GM18511 (cell line): Measurements from ENCODE around the gene SLC38A9.
"Not testable (repeated sequence)": the region's sequence is repeated elsewhere in the genome, so short reads cannot be mapped to it uniquely, and the experiment has no call there.

Source experiments
- ATAC-seq: cut with Tn5 transposase; IDR thresholded peaks from one replicate; pipeline ENCODE4 v1.9.1; 2021; ENCODE audit warnings: mild to moderate bottlenecking, moderate library complexity; ENCODE audit not compliant: unreplicated experiment

Gene SLC38A9

GRCh38 chr5:55618318-55618717 is 93.8 kb downstream of the SLC38A9 start:
- no peak for ATAC-seq

DNA sequence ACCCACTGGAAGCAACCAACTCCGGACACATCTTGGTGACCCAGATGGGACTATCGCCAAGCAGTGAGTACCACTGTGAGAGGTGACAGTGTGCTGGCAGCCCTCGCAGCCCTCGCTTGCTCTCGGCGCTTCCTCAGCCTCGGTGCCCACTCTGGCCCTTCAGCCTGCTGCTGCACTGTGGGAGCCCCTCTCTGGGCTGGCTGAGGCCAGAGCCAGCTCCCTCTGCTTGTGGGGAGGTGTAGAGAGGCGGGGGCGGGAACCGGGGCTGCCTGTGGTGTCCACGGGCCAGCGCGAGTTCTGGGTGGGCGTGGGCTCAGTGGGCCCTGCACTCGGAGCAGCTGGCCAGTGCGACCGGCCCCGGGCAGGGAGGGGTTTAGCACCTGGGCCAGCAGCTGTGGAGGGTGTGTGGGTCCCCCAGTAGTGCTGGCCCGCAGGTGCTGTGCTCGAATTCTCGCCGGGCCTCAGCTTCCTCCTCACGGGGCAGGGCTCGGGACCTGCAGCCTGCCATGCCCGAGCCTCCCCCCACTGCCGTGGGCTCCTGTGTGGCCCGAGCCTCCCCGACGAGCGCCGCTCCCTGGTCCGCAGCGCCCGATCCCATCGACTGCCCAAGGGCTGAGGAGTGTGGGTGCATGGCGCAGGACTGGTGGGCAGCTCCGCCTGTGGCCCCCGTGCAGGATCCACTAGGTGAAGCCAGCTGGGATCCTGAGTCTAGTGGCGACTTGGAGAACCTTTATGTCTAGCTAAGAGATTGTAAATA is 98.8 kb downstream of the SLC38A9 start:
- ATAC-seq = no peak

DNA sequence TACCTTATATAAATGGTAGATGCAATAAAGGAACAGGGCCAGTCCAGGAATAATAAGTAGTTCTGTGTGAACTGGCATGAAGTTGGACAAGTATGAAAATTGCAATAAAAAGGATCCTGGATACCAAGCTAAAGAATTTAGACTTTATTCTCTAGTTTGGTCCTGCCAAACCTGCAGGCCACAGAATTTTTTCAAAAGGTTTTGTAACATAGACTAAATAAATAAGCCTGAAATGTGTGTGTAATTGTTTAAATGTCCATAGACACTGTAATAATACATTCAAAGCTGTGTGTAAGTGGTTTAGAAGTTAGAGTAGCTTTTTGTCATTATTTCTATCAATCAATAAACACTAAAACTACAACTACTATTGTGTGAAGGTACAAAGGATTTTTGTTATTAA is 101.6 kb downstream of the SLC38A9 start:
- ATAC-seq = no peak

DNA sequence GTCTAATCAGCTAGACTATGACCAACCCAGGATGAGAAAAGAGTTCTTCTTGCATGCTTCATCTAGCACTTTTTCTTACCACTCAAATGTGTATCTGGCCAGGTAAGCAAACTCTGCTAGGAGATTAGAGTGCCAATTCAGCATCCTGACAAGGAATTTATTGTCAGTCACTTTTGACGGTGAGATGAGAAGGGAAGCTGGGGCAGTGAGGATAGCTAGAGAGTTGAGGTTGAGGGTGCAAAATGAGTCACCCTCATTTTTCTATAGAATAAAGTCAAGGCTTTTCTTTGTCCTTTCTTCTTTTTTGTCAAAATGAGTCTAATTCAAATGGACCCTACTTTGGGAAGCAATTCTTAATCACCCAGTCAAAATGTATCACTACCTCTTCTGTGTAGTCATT is 102.7 kb downstream of the SLC38A9 start:
- ATAC-seq = no peak

DNA sequence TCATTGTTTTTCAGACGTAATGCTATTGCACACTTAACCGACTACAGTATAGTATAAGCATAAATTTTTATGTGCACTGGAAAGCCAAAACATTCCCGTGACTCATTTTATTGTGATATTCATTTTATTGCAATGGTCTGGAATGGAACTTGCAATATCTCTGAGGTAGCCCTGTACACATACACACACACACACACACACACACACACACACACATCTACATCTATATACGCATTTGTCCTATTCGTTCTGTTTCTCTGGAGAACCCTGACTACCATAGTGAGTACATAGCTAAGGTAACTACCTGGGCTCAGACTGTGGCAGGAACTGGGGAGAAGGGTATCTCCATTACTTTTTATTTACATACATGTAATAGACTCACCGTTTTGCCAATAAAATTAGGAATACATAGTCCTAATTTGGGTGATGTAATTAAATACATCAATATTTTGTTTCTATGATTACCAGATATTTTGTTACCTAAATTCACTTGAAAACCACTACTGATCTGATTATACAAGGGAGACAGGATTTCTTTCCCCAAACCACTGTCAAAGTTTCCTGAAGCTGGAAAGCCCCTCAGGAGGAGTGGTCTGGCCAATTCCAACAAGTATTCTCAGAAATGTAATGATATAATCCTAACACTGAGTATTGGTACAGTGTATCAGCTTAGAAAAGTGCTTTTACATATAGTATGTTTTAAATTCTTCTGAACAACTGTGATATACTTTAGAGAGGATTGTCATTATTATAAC is 103.4 kb downstream of the SLC38A9 start:
- ATAC-seq = no peak

DNA sequence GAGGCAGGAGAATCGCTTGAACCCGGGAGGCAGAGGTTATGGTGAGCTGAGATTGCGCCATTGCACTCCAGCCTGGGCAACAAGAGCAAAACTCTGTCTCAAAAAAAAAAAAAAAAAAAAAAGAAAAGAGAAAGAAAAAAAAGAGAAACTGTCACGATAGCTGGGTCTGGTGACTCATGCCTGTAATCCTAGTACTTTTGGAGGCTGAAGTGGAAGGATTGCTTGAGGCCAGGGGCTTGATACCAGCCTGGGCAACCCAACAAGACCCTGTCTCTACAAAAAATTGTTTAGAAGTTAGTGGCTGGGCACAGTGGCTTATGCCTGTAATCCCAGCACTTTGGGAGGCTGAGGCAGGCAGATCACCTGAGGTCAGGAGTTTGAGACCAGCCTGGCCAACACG is 104.8 kb downstream of the SLC38A9 start:
- not testable (repeated sequence) for ATAC-seq

- ATAC-seq = no peak
Observed at GRCh38 chr5:55604611-55605067, 107.5 kb downstream of the SLC38A9 start.

DNA sequence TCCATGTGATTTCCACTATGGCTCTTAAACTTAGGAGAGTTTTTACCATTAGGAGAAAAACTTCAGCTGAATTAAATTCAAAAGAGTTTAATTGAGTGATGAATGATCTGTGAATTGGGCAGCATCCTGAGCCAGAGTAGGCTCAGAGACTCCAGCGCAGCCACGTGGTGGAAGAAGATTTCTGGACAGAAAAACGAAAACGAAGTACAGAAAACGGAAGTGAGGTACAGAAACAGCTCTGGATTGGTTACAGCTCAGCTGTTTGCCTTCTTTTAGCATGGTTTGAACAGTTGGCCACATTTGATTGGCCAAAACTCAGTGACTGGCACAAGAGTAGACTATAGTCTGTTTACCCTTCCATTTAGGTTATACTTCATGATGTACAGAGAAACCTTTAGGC is 108.2 kb downstream of the SLC38A9 start:
- ATAC-seq = no peak

DNA sequence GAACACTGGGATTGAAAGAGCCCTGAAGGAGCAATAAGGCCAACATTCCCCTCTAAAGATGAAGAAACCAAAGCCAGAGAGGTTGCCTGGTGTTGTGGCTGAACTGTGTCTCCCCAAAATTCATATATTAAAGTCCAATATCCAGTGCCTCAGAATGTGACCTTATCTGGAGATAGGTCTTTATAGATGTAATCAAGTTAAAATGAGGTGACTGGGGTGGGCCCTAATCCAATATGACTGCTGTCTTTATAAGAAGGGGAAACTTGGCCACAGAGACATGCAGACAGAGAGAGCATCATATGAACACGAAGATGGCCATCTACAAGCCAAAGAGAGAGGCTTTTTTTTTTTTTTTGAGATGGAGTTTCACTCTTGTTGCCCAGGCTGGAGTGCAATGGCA is 110.5 kb downstream of the SLC38A9 start:
- no peak for ATAC-seq

DNA sequence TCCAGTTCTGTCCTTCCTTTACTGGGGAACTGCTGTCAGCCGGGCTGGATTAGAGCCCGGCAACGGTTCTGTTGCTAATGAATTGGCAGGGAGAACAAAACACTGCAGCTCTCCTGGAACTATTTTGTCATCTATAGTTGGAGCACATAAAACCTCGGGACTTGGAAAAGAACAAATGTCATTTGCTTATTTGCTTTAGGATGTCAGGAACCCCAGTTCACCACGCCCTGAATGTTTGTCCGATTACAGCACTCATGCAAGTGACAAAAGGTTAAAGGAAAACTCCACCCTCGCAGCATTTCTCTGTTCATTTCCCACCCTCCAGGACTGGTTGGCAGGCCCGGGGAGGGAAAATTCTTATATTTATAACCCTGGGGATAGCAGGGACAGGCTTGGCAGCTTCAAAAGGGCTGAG is 110.9 kb downstream of the SLC38A9 start:
- no peak for ATAC-seq

DNA sequence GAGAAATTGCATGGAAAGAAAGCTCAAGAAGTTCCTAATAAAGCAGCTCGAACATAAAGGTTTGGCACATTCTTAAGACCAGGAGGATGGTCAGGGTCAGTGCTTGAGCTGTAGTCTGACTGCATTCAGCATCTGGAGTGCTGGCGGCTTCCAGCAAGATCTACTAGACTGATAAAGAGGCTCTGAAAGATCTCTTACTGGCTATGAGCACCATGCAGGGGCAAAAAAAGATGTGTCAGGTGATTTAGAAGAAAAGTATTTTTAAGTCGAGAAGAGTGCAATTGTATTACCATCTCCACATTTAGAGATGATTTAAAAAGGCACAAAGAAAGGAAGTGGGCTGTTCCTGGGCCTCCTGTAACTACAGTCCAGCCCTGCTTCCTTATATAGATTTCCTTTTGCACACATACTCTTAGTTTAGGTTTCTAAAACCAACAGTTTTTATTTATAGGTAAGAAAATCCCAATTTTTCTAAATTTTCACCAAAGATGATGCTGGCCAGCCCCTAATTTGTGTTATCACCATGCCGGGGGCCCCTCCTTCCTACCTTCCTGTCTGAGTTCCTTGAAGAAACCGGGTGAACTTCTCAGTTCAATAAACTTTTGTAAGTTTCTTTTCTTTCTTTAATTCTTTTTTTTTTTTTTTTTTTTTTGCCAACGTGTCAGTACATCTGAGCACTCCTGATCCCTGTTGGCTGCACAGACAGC is 111.5 kb downstream of the SLC38A9 start:
- no peak for ATAC-seq

GRCh38 chr5:55600086-55600485 is 112.0 kb downstream of the SLC38A9 start:
- ATAC-seq = no peak

- no peak for ATAC-seq
Observed at GRCh38 chr5:55599148-55600050, 112.7 kb downstream of the SLC38A9 start.

DNA sequence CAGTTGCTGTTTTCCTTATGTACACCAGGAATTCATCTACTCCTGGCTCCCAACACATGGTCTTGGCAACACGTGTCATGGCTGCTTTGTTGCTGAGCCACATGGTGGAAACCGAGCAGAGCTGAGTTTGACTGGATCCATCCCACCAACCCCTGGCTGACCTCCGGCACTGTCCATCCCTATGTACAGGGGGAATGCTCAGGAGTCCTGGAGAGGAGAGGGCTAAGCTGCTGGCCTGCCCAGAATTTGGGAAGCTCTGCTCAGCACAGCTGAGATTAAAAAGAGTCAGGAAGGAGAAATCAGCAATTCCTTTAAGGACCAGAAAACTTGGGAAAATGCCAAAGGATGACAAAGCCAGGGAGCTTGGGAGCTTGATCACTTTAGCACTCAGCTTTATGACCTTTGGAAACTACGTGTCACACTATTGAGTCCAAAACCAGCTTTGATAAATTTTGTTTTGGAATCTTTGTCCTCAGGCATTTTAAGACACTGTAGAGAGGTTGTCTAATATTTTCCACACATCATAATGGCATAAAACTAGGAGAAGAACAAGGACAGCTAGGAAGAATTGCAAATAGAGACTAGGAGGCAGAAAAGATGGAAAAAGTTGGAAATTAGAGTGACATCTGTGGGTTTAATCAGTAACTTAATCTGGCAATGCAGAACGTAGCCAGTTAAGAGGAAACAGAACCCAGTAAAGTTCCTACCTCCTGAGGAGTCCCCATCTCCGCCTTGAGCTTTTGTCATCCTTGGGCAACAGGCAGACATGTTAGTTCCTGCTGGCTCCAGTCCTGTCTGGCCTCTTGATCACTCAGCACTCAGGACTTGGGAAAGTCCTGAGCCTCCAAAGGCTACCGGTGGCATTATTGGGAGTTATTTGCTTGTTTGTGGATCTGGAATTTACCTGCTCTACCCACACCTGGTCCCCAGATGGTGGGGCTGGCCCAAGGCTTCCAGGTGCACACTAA is 114.8 kb downstream of the SLC38A9 start:
- ATAC-seq = no peak

DNA sequence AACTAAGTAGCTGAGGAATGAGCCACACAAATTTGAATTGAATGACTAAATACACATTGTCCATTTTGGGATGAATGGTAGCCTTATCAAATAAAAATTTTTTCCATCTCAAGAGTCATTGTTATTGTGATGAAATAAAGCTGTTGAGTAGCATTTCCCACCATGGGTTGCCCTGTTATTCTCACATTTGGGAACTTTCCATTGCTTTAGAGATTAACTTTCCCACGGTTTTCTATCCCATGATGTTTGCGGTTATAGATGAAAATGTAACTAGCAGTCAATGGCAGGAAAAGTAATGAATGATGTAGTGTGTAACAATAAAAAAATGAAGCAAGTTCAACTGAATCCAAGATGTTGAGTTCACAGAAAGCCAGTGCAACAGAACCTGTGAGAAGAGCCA is 117.5 kb downstream of the SLC38A9 start:
- ATAC-seq = no peak

- no peak for ATAC-seq
Observed at GRCh38 chr5:55593115-55593472, 119.0 kb downstream of the SLC38A9 start.

- no peak for ATAC-seq
Observed at GRCh38 chr5:55592388-55593114, 119.6 kb downstream of the SLC38A9 start.

DNA sequence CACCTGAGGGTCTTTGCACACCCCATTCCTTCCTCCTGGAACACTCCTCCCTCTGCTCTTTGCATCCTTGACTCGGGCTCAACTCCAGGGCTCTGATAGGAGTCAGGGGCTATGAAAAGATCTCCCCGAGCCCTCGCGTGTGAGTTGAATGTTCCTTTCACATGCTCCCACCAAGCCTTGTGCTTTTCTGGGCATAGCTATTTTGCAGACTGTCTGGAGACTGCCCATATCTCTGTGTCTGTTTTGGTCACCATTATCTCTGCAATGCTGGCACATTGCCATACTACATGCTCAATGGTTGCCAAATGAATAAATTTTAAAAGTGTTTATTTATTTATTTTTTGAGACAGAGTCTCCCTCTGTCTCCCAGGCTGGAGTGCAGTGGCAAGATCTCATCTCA is 120.4 kb downstream of the SLC38A9 start:
- ATAC-seq = no peak

GRCh38 chr5:55585206-55585610 is 126.9 kb downstream of the SLC38A9 start:
- ATAC-seq = no peak
